ENCODE measurements around the gene SGO2.

- TF ChIP-seq BACH2 (CRISPR knock-in tag; IDR thresholded peaks at IDR 0.05; ENCODE audit: borderline replicate concordance) (no peak), TCF4 (CRISPR knock-in tag; IDR thresholded peaks at IDR 0.05; ENCODE audit: borderline replicate concordance) (no peak), CSDC2 (CRISPR knock-in tag; IDR thresholded peaks at IDR 0.05) (no peak), ZFP30 (CRISPR knock-in tag; IDR thresholded peaks at IDR 0.05) (no peak), SNAI2 (CRISPR knock-in tag; IDR thresholded peaks at IDR 0.05) (no peak)
- TF ChIP-seq, protein P1, sequence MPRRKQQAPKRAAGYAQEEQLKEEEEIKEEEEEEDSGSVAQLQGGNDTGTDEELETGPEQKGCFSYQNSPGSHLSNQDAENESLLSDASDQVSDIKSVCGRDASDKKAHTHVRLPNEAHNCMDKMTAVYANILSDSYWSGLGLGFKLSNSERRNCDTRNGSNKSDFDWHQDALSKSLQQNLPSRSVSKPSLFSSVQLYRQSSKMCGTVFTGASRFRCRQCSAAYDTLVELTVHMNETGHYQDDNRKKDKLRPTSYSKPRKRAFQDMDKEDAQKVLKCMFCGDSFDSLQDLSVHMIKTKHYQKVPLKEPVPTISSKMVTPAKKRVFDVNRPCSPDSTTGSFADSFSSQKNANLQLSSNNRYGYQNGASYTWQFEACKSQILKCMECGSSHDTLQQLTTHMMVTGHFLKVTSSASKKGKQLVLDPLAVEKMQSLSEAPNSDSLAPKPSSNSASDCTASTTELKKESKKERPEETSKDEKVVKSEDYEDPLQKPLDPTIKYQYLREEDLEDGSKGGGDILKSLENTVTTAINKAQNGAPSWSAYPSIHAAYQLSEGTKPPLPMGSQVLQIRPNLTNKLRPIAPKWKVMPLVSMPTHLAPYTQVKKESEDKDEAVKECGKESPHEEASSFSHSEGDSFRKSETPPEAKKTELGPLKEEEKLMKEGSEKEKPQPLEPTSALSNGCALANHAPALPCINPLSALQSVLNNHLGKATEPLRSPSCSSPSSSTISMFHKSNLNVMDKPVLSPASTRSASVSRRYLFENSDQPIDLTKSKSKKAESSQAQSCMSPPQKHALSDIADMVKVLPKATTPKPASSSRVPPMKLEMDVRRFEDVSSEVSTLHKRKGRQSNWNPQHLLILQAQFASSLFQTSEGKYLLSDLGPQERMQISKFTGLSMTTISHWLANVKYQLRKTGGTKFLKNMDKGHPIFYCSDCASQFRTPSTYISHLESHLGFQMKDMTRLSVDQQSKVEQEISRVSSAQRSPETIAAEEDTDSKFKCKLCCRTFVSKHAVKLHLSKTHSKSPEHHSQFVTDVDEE (CRISPR knock-in tag; IDR thresholded peaks at IDR 0.05), result no peak
Observed at GRCh38 chr2:200477667-200478131, 48.3 kb upstream of the SGO2 start.

Data from SK-N-SH treated with all-trans-retinoic acid at 6 μM for 48 hours (cell line).